A673 (cell line): ENCODE data around the gene HSPA2.

Source experiments
- EZH2 ChIP-seq: fragments of 200-600 bp; sonication (generic); IDR thresholded peaks from 2 replicates; pipeline ENCODE4 v1.6.1; 2017; ENCODE audit warnings: borderline replicate concordance, low read depth, mild to moderate bottlenecking, mixed read lengths, antibody characterized with exemption, low read length; ENCODE audit not compliant: poor library complexity, severe bottlenecking
- TF ChIP-seq, protein P1 (sequence below): fragments of 300-800, 200-600 bp; sonication (generic); conservative IDR thresholded peaks from 2 replicates; pipeline ENCODE4 v1.5.1; 2017; ENCODE audit warnings: low read depth, mild to moderate bottlenecking, antibody characterized with exemption, low read length, moderate library complexity, mixed read lengths

DNA sequence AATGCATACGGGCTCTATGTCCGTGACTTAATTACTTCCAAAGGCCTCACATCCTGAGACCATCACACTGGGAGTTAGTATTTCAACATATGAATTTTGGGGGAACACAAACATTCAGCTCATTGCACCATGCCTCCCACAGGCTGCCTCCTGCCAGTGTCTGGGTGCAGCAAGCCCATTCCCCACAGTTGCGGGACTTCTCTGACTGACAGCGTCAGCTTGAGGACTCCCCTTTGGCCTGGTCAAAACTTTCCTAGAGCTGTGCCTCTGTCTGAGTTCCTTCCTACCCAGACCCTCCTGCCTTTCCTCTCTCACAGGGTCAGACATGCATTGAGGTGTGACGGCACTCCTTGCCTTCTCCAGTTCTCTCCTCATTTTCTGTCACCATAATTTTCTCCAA is 36.7 kb downstream of the HSPA2 start:
- TF ChIP-seq, protein P1, sequence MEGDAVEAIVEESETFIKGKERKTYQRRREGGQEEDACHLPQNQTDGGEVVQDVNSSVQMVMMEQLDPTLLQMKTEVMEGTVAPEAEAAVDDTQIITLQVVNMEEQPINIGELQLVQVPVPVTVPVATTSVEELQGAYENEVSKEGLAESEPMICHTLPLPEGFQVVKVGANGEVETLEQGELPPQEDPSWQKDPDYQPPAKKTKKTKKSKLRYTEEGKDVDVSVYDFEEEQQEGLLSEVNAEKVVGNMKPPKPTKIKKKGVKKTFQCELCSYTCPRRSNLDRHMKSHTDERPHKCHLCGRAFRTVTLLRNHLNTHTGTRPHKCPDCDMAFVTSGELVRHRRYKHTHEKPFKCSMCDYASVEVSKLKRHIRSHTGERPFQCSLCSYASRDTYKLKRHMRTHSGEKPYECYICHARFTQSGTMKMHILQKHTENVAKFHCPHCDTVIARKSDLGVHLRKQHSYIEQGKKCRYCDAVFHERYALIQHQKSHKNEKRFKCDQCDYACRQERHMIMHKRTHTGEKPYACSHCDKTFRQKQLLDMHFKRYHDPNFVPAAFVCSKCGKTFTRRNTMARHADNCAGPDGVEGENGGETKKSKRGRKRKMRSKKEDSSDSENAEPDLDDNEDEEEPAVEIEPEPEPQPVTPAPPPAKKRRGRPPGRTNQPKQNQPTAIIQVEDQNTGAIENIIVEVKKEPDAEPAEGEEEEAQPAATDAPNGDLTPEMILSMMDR: no peak
- no peak for TF ChIP-seq EZH2
